HepG2 (cell line): ENCODE results near the gene PRMT5. TPM values are rescaled to one million over a fixed set of nuclear protein-coding genes. Genes with fewer than 3 reads are reported as not detected.

Source experiments
- ATAC-seq: fragments of 200-7000 bp; cut with Tn5 transposase; 3 replicates; pipeline ENCODE4 v1.9.1; 2020; ENCODE audit warnings: mild to moderate bottlenecking, moderate library complexity
- BruUV-seq: library from RNA; stranded (reverse); fragments of 400-500 nt; replicated peaks from 2 replicates; lab custom pipeline; 2021; lab: Mats Ljungman, UMichigan
- CTCF ChIA-PET: fragments of 300-600 bp; formaldehyde crosslinking; extraction: SDS; loops from one replicate; lab custom pipeline; 2021; ENCODE audit warnings: low total read pairs, inconsistent platforms, low intra/inter-chr PET ratio; lab: Yijun Ruan, JAX
- POLR2A ChIA-PET: fragments of 350-600 bp; sonication (Branson Sonifier 250); formaldehyde crosslinking; loops from one replicate; lab custom pipeline; 2020; ENCODE audit warnings: antibody characterized with exemption, inconsistent platforms; lab: Yijun Ruan, JAX
- DNase-seq: peaks from one replicate; pipeline ENCODE4 v3.0.0-alpha.2; 2015; ENCODE audit warnings: low spot score
- FAIRE-seq: peaks from 3 replicates; lab custom pipeline; 2011; peaks lifted over from hg19 to GRCh38; lab: Jason Lieb, UNC
- H2AFZ ChIP-seq: one replicate; pipeline ENCODE4 v1.6.1; 2011; ENCODE audit warnings: low read length, inconsistent platforms
- H3K27ac ChIP-seq: fragments of 300-600 bp; 3 replicates; pipeline ENCODE4 v1.8.0; 2011; ENCODE audit warnings: mixed run types, mild to moderate bottlenecking, mixed read lengths, low read length, inconsistent platforms; ENCODE audit not compliant: insufficient read depth; ENCODE audit errors: extremely low read length
- H3K27me3 ChIP-seq, 2 experiments: fragments of 200-600 bp in 1 of 2; 2 replicates in 1 of 2; 3 replicates in 1 of 2; pipeline versions ENCODE4 v1.6.0 to v1.8.0; 2011; ENCODE audit warnings: low read length in 2 of 2, mild to moderate bottlenecking in 2 of 2, moderate library complexity in 2 of 2, inconsistent platforms in 1 of 2; ENCODE audit not compliant: insufficient read depth in 2 of 2, control insufficient read depth in 1 of 2
- H3K36me3 ChIP-seq, 2 experiments: fragments of 200-600 bp in 1 of 2; replicated peaks in 1 of 2; 2 replicates in 1 of 2; 3 replicates in 1 of 2; pipeline versions ENCODE4 v1.5.1 to v1.8.0; 2011; ENCODE audit warnings: low read length in 2 of 2, inconsistent platforms in 1 of 2; ENCODE audit not compliant: insufficient read depth in 2 of 2, control insufficient read depth in 1 of 2
- H3K4me1 ChIP-seq: 2 replicates; pipeline ENCODE4 v1.5.1; 2012; ENCODE audit warnings: low read length, inconsistent platforms; ENCODE audit not compliant: insufficient read depth
- H3K4me2 ChIP-seq: 2 replicates; pipeline ENCODE4 v1.6.0; 2011; ENCODE audit warnings: low read depth, low read length, inconsistent platforms
- H3K4me3 ChIP-seq, 3 experiments: fragments of 200-600 bp in 1 of 3; sonication (generic), shearing (Covaris generic) in 1 of 3; replicated peaks in 1 of 3; 2 replicates each; pipeline ENCODE4 v1.5.1; 2011 to 2016; ENCODE audit warnings: low read length in 3 of 3, inconsistent platforms in 2 of 3, low read depth in 2 of 3, mild to moderate bottlenecking in 2 of 3, control low read depth in 1 of 3, mixed read lengths in 1 of 3; ENCODE audit not compliant: insufficient read depth in 1 of 3
- H3K79me2 ChIP-seq: one replicate; pipeline ENCODE4 v1.6.1; 2011; ENCODE audit warnings: low read length, inconsistent platforms; ENCODE audit not compliant: insufficient read depth
- H3K9ac ChIP-seq: 2 replicates; pipeline ENCODE4 v1.6.0; 2011; ENCODE audit warnings: mild to moderate bottlenecking, low read depth, low read length, inconsistent platforms; ENCODE audit not compliant: insufficient read depth
- H3K9me3 ChIP-seq: 2 replicates; pipeline ENCODE4 v1.5.1; 2012; ENCODE audit warnings: mild to moderate bottlenecking, low read length
- H4K20me1 ChIP-seq: 2 replicates; pipeline ENCODE4 v1.6.0; 2011; ENCODE audit warnings: inconsistent platforms, mild to moderate bottlenecking, low read length, moderate library complexity; ENCODE audit not compliant: insufficient read depth
- DR1 ChIP-seq: sonication (generic); formaldehyde crosslinking; IDR thresholded peaks from 2 replicates; pipeline ENCODE4 v1.8.0; 2021; ENCODE audit warnings: mild to moderate bottlenecking, missing genetic modification reagents, inconsistent platforms
- HNF1A ChIP-seq, 2 experiments: sonication (generic) in 1 of 2; formaldehyde crosslinking in 1 of 2; IDR thresholded peaks; 2 replicates each; pipeline versions ENCODE4 v1.4.0 to v1.6.1; 2016 to 2020; ENCODE audit warnings: borderline replicate concordance in 1 of 2, low read depth in 1 of 2, mild to moderate bottlenecking in 1 of 2, missing genetic modification reagents in 1 of 2
- IRX3 ChIP-seq: sonication (generic); formaldehyde crosslinking; IDR thresholded peaks from 2 replicates; pipeline ENCODE4 v1.8.1; 2023; ENCODE audit warnings: mild to moderate bottlenecking, low read depth, missing genetic modification reagents, borderline replicate concordance
- MIER3 ChIP-seq: IDR thresholded peaks from 2 replicates; pipeline ENCODE4 v1.6.1; 2016; ENCODE audit warnings: missing compliant biosample characterization, borderline replicate concordance
- MTA1 ChIP-seq: sonication (generic); formaldehyde crosslinking; IDR thresholded peaks from 2 replicates; pipeline ENCODE4 v1.4.0; 2020; ENCODE audit warnings: missing genetic modification reagents, mild to moderate bottlenecking, borderline replicate concordance
- POLR2AphosphoS5 ChIP-seq: IDR thresholded peaks from 2 replicates; pipeline ENCODE4 v1.6.1; 2012; ENCODE audit warnings: low read depth, low read length
- POLR2G ChIP-seq: fragments of 200-400 bp; formaldehyde crosslinking; IDR thresholded peaks from 2 replicates; pipeline ENCODE4 v1.6.1; 2018; ENCODE audit warnings: mild to moderate bottlenecking, low read depth, low read length, moderate library complexity
- RBM22 ChIP-seq: fragments of 200-400 bp; formaldehyde crosslinking; optimal IDR thresholded peaks from 2 replicates; pipeline ENCODE3; 2017; ENCODE audit warnings: mild to moderate bottlenecking, low read length, moderate library complexity
- RBM39 ChIP-seq: fragments of 200-400 bp; formaldehyde crosslinking; IDR thresholded peaks from one replicate; pipeline ENCODE4 v1.6.1; 2018; ENCODE audit warnings: antibody characterized with exemption, mild to moderate bottlenecking, low read depth, low read length; ENCODE audit not compliant: poor library complexity, severe bottlenecking
- TMF1 ChIP-seq: sonication (generic); formaldehyde crosslinking; IDR thresholded peaks from 2 replicates; pipeline ENCODE4 v1.8.1; 2022; ENCODE audit warnings: low read depth, missing genetic modification reagents
- ZNF556 ChIP-seq: sonication (generic); formaldehyde crosslinking; IDR thresholded peaks from 2 replicates; pipeline ENCODE4 v1.4.0; 2020; ENCODE audit warnings: mild to moderate bottlenecking, missing genetic modification reagents, borderline replicate concordance
- WGBS: methylation state at CpG from one replicate; pipeline ENCODE4 v1.1.6; 2017; ENCODE audit warnings: low lambda C conversion rate; 5-methylcytosine and 5-hydroxymethylcytosine counted together
- in situ Hi-C: cut with HindIII; loops from 2 replicates; pipeline ENCODE4 v1.10.0; 2017; ENCODE audit warnings: low pct_unique_long_range_greater_than_20kb; ENCODE audit not compliant: extremely low pct_ligation_motif_present
- intact Hi-C: fragments of 100-400 bp; cut with micrococcal nuclease; formaldehyde crosslinking; loops from one replicate; pipeline ENCODE4 v1.10.0; 2022; ENCODE audit not compliant: unreplicated experiment
- polyA plus RNA-seq, 8 experiments: library from polyadenylated mRNA; depleted of rRNA in 3 of 8; stranded (reverse) in 7 of 8; unstranded in 1 of 8; fragments of >200 nt; fragmentation: Illumina TruSeq in 4 of 8; extraction: Trizol in 4 of 8; gene quantifications; 2 replicates each; pipeline versions ENCODE4 v1.2.1 to v1.2.3, GENCODE V29; 2011 to 2016; ENCODE audit warnings: low read depth in 4 of 8, missing spikeins in 1 of 8, mixed read lengths in 1 of 8; ENCODE audit not compliant: insufficient read depth in 1 of 8
- total RNA-seq, 5 experiments: library from RNA; depleted of rRNA; stranded (reverse); fragments of >200 nt; fragmentation: Illumina TruSeq; extraction: Trizol; gene quantifications; 2 replicates each; pipeline ENCODE4 v1.2.3, GENCODE V29; 2016; ENCODE audit warnings: low read depth in 1 of 5

PRMT5 gene
- total and polyA plus RNA-seq, 2 of the 13 experiments (the other 11 are each of a cell fraction or from before 2014, with no cell fraction given) = 210 to 354 TPM

GRCh38 chr14:22919601-22919921 is 9.6 kb downstream of the PRMT5 start:
- TF ChIP-seq RBM22 (peak; percentile 6), TMF1 (CRISPR knock-in tag) (0 out of 2 replicates have a peak, but pooled peaks have one; percentile 34), IRX3 (CRISPR knock-in tag) (0 out of 2 replicates have a peak, but pooled peaks have one; percentile 12), DR1 (CRISPR knock-in tag) (no peak), MIER3 (no peak), POLR2AphosphoS5 (peak; percentile 46)
- TF ChIP-seq, all 625 proteins: peak for 4
- H3K9ac ChIP-seq = no peak overlapping the region
- H3K27ac ChIP-seq = no peak overlapping the region
- POLR2A ChIA-PET = interaction anchor here (1.3 to 2.5 kb wide), 4 partner anchors 10 to 63 kb away, joined by 3 to 21 read pairs (median 8); partner anchors contain the start of genes AJUBA, HAUS4, LRP10 and PRMT5
- no TSS peak for BruUV-seq
- H3K4me3 ChIP-seq = no peak overlapping the region
- no peak overlapping the region for H3K4me2 ChIP-seq
- in situ Hi-C loops (no loop called here), intact Hi-C loops (no loop called here)
- H2AFZ ChIP-seq = no peak overlapping the region
- peaks cover 29% of the 10 kb centered on the region for H3K4me1 ChIP-seq
- DNase-seq (no peak), FAIRE-seq (no peak), ATAC-seq (no peak)
- H3K36me3 ChIP-seq = peaks cover 40 to 58% of the 10 kb centered on the region in 2 experiments
- H3K79me2 ChIP-seq = no peaks in the 10 kb centered on the region
- no peaks in the 10 kb centered on the region for H3K9me3 ChIP-seq
- no peaks in the 10 kb centered on the region for H3K27me3 ChIP-seq
- no peaks in the 10 kb centered on the region for H4K20me1 ChIP-seq
- CTCF ChIA-PET = no interaction called here
- WGBS = 98% methylated on average over 10 of the region's 10 CpGs

DNA sequence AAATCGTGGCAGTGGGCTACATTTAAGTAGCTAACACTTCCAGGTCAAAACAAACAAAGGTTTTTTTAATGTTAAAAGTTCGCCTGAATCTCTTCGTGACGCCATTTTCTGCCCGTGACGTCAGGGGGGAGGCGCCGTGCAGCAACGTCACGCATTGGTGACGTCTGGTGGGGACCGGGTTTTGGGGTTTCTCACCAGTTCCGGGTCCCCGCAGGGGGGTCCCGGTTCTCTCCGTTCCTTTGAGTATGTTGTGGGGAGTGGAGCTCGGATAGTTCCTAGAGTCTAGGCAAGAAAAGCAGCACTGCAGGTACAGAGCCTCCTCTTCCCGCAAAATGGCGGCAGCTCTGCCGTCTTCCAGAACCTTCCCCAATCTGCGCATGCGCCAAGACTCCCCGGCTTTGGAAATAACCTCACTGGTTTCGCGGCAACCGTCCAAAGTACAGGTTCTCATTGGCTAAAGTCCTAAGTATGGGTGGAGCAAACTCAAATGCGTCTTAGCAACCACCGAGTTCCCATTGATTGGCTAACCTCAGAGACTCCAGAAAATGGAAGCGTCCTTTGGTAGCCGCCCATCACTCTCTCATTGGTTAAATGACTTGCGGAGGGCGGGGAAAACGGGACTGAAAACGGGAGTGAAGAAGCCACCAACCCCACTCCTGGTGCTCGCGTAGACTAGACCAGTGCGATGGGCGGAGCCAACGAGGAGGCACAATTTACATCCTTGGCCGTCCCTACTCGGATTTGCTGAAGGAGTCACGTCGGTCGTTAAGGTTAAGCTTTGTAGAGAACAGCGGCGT is 10.2 kb downstream of the PRMT5 start, which contains the start of gene RBM23:
Gene RBM23, minus strand, starts transcription at position 346 of the 797 bp plus-strand sequence.
- no peak for ATAC-seq
- H4K20me1 ChIP-seq = no peaks in the 10 kb centered on the region
- in situ Hi-C loops (no loop called here), intact Hi-C loops (no loop called here)
- no peak within 1 kb of the TSS for H3K27ac ChIP-seq
- ChIA-PET POLR2A (interaction anchor here (1.3 to 4.5 kb wide), 7 partner anchors 8 to 64 kb away, joined by 3 to 27 read pairs (median 11); partner anchors contain the start of genes AJUBA, HAUS4, LRP10 and PRMT5), CTCF (no interaction called here)
- no peak within 1 kb of the TSS for H2AFZ ChIP-seq
- WGBS = 97% methylated on average over 46 of the region's 46 CpGs
- no peaks in the 10 kb centered on the region for H3K9me3 ChIP-seq
- no peaks in the 10 kb centered on the region for H3K27me3 ChIP-seq
- DNase-seq = peak; percentile 36
- H3K79me2 ChIP-seq = no peaks in the 10 kb centered on the region
- BruUV-seq = no TSS peak
- no peak within 1 kb of the TSS for H3K9ac ChIP-seq
- H3K4me2 ChIP-seq = no peak within 1 kb of the TSS
- peaks cover 33% of the 10 kb centered on the region for H3K4me1 ChIP-seq
- FAIRE-seq = no peak
- peaks cover 34 to 52% of the 10 kb centered on the region in 2 experiments for H3K36me3 ChIP-seq
- H3K4me3 ChIP-seq = no peak within 1 kb of the TSS
- peak; percentile 20; the same call in 1 of the 2 replicates for TF ChIP-seq MTA1 (CRISPR knock-in tag)
- TF ChIP-seq ZNF556 (CRISPR knock-in tag) = no peak
- TF ChIP-seq RBM39 = no peak
- no peak for TF ChIP-seq HNF1A (IDR thresholded peaks at IDR 0.05; ENCODE audit: low read depth)
- no peak for TF ChIP-seq HNF1A (CRISPR knock-in tag; IDR thresholded peaks at IDR 0.05; ENCODE audit: borderline replicate concordance)
- TF ChIP-seq RBM22 = peak; percentile 45
- TF ChIP-seq POLR2G = peak; percentile 38; the same call in 1 of the 2 replicates
